IPS DF 4.7 (cell line): ENCODE measurements around the gene MYL6.
"Not testable (repeated sequence)": the region's sequence is repeated elsewhere in the genome, so short reads cannot be mapped to it uniquely, and the experiment has no call there.

Experiments
- DNase-seq: peaks from one replicate; pipeline ENCODE4 v3.0.0-alpha.2; 2013; ENCODE audit warnings: low spot score; ENCODE audit errors: extremely low read depth

Gene MYL6

GRCh38 chr12:56189099-56189917, 31.1 kb downstream of the MYL6 start, which contains the start of gene SMARCC2:
Gene SMARCC2 (minus strand): TSS chr12:56189483. CDS start chr12:56189461, 22 bp downstream.
- DNase-seq = peak; percentile 78

DNA sequence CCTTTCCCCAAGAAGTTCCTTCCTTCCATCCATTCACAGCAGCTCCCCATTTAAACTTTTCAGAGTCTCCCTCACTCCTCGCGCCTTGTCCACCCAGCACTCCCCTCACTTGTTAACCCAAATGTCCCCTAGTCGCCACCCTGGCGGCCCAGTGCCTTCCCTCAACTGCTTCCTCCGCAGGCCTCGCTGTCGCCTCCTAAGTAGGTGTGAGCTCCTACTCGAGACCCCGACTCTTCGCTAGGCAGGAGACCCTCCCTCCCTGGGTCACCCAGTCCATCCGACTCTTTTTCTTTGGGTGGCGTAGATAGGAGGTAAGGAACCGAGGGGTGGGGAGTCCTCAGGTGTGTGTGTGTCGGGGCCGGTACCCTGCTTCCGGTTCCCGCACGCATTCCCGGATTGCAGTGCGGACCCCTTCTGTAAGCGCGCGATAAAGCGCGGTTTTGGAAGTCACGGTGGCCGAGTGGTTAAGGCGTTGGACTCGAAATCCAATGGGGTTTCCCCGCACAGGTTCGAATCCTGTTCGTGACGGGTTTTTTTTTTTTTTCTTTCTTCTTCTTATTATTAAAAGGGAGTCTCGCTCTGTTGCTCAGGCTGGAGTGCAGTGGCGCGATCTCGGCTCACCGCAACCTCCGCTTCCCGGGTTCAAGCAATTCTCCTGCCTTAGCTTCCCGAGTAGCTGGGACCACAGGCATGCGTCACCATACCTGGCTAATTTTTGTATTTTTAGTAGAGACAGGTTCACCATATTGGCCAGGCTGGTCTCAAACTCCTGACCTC, 31.9 kb downstream of the MYL6 start:
- DNase-seq = peak; percentile 85

DNA sequence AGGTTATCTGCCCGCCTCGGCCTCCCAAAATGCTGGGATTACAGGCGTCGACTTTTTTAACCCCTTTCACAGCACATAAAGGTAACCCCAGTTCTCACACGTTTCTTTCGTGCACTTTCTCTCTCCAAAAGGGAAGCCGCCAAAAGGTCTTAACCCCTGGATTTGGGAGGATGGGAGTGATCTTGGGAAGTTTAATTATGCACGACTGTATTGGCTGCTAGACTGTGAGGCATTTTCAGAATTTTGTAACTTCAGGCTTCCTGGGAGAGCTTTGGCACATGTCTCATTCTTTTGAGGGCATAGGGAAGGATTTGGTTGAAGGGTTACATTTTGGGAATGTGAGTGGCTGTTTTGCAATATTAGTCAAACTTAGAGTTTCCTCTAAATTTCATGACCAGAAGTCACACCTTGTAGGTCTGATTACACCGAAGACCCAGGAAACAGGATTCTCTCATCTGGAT, 32.6 kb downstream of the MYL6 start:
- DNase-seq = no peak

DNA sequence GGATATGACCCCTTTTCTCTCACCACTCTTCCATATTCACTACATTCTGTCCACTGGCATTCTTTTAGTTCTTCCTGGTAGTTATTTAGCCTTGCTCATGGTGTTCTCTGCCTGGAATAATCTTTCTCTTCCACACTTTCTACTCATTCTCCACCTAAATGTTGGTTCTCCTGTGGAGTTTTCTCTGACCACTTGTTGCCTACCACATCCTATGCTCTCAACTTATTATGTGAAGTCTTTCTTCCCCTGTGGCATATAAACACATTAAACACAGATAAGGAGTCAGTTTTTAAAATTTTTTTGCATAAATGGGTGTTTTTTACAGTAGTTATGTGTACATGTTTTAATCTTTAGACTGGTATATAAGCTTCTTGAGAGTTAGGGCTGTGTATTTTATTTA, 34.4 kb downstream of the MYL6 start:
- no peak for DNase-seq

GRCh38 chr12:56193025-56193578, 34.9 kb downstream of the MYL6 start:
- no peak for DNase-seq

DNA sequence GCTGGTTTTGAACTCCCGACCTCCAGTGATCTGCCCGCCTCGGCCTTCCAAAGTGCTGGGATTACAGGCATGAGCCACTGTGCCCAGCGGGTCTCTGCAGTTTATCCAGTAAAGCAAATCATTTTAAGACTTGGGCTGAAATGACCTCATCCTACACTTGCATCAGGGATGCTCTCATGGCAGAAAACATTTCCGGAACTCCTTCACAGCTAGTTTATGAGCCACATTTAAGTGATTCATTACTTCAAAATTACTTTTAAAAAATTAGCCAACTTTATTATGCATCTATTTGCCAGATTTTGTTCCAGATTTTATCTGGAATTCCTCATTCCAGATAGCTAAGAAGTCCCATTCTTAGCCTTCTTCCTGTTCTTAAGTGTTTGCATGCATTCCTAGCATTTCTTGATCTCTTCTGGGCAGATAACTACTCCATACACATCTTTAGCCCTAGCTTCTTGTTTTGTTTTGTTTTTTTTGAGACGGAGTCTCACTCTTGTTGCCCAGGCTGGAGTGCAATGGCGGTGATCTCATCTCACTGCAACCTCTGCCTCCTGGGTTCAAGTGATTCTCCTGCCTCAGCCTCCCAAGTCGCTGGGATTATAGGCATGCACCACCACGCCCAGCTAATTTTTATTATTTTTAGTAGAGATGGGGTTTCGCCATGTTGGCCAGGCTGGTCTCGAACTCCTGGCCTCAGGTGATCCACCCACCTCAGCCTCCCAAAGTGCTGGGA, 38.8 kb downstream of the MYL6 start:
- not testable (repeated sequence) for DNase-seq

DNA sequence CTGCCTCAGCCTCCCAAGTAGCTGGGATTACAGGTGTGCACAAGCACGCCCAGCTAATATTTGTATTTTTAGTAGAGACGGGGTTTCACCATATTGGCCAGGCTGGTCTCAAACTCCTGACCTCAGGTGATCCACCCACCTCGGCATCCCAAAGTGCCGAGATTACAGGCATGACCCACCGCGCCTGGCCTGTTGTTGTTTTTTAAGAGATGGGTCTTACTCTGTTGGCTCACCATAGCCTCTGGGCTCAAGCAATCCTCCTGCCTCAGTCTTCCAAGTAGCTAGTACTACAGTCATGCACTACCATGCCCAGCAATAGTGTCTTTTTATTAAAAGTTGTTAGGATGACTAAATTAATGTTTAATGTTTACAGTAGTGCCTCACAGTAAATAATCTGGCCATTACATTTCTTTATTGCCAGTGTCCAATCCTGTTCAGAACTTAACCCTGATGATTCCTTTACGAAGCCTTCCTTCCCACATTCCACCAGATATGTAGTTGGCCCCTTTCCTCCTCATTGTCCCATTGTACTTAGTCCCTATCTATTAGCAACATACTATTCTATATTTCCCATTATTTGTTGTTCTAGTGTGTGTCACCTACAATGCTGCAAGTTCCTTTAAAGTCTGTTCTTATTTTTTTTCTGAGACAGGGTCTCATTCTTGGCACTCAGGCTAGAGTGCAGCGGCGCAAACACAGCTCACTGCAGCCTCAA, 39.9 kb downstream of the MYL6 start:
- DNase-seq = no peak

DNA sequence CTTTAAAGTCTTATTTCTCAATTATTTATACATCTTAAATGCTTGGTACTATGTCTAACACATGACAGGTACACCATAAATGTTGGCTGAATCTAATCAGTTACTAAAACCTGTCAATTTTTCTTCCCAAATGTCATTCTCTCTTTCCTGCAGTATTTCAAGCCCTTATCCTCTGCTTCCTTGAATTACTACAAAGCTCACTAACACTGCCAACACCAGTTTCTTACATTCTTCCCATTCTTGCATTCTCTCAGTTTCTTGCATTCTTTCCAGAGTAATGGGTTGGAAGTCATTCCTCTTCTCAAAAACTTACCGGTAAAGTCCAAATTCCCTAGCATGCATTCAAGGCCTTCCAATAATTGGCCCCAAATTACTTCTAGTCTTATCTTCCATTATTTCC, 40.7 kb downstream of the MYL6 start:
- DNase-seq = no peak

DNA sequence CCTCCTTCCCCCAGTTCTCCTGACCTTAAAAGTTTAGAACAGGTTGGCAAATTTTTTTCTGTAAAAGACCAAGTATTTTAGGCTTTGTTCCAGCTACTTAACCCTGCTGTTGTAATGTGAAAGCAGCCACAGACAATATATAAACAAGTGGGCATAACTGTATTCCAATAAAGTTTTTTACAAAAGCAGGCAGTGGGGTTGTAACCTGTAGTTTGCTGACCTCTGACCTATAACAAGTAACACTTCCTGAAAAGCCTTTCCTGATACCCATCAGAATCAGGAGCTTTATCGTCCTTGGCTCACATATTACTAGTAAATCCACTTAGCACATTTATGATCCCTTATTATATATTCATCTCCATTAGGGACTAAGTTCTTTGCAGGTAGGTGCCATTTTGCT, 44.2 kb downstream of the MYL6 start:
- no peak for DNase-seq

DNA sequence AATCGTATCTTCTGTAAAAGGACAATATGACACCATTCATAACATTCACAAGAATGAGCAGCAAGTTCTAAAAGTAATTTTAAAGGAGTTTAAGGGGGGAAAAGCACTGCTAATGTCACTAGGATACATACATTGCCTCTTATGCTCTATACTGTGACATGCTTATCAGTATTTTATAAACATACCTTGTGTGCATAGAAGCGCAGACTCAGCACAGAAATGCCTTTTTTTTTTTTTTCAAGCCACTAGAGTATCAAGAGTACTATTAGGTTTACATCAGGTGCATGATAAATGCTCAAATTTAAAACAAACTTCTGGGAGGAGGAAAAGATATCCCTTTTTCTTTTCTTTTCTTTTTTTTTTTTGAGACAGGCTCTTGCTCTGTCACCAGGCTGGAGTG, 44.7 kb downstream of the MYL6 start:
- DNase-seq = no peak

DNA sequence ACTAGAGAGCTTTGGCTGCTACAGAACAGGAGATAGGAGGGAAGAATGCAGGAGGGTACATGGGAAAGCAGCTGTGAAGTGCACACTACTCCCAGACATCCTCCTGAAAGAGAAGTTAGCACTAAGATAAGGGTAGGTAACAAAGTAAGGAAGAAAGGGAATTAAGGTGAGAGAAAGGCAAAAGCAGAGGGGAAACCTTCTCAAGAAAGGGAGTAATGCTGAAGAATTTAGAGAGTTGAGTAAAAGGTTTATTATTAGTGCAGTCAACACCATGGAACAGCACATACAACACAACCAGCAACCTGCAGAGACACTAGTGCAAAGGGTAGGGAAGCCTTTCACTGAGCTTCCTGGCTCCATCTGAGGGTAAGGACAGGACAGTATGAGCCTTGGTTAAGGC, 46.1 kb downstream of the MYL6 start:
- no peak for DNase-seq

- no peak for DNase-seq
Observed at GRCh38 chr12:56205445-56205844, 47.3 kb downstream of the MYL6 start.

DNA sequence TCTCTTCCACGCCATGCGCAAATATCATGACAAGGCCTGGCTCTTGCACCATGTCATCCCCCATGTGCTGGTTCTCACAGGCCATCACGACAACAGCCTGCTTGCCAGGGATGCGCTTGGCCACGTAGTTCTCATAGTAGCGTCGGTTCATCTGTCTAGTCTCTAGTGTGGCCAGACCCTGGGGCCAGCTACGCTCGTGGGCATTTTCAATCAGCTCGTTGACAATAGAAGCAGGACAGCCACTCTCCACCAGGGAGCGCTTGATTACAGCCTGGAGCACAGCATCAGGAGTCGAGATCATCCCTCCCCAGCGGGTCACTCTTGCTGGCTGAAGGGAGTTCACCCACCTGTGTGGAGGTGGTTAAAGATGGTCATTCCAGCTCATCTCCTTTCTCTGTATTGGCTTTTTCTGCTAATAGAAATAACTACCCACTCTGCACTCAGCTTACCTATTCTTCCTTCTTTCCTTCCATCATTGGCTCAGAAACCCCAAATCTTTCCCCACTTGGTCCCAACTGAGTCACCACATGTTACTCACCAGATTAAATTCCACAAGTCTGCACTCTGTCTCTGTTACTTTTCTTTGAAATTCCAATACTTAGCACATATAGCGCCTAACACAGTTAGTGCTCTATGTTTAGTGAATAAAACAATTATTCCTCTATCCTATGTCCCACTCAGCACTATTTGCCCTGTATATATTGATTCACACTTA, 48.5 kb downstream of the MYL6 start:
- no peak for DNase-seq

- DNase-seq = no peak
Observed at GRCh38 chr12:56208006-56208405, 49.8 kb downstream of the MYL6 start.
